ENCODE data around the gene PSTK. TPM values are rescaled to one million over a fixed set of nuclear protein-coding genes. Genes with fewer than 3 reads are reported as not detected.

Gene PSTK
- total and polyA plus RNA-seq, 7 donors, result 1.6 to 3.6 (median 3.0) TPM

DNA sequence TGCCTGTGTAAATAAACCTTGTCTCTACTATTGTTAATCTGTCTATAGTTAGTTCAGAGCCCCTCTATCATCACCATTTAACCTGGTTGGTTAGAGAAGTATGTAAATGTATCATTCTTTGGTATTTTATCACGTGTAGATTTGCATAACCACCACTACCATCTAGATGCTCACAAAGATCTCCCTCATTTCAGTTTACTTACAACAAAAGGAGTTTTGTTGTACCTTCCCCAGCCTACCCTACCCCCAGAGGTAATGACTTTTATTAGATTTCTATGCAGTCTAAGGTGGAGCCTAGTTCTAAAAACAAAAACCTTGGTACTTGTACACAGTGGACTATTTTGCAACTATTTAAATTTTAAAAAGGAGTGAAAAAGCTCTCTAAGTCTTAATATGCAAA is 46.1 kb downstream of the PSTK start:
- DNase-seq, result no peak
- no peaks in the 10 kb centered on the region for H3K36me3 ChIP-seq
- H3K9me3 ChIP-seq, result no peaks in the 10 kb centered on the region
- no peak overlapping the region for H3K4me3 ChIP-seq
- WGBS, 2 donors, result 41 to 62% methylated on average over 1 of the region's 1 CpG
- no peaks in the 10 kb centered on the region for H3K4me1 ChIP-seq
- intact Hi-C loops (cut with DNase I), result no loop called here
- no peak overlapping the region for H3K27ac ChIP-seq
- TF ChIP-seq CTCF (IDR thresholded peaks at IDR 0.05), result no peak
- no peak for TF ChIP-seq EP300 (IDR thresholded peaks at IDR 0.05)
- TF ChIP-seq POLR2AphosphoS5 (IDR thresholded peaks at IDR 0.05), result no peak
- no peak for TF ChIP-seq POLR2A (IDR thresholded peaks at IDR 0.05)
- H3K27me3 ChIP-seq, result no peaks in the 10 kb centered on the region

DNA sequence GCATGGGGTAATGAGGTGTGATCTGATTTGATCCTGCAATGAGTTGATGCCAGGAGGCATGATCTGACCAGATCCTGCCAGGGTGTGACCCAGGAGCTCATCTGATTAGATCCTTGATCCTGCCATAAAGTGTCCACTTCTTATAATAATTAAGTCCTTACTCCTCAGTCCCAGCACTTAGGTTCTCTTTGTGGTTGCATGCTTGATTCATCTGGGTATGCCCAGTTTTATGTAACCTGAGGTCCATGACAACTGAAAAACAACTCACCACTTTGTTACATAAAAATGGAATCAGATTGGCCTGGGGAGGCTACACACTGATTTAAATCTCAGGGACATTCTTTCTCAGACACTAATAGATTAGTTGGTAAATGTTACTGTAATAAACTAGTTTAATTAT is 47.7 kb downstream of the PSTK start:
- H3K4me3 ChIP-seq, result no peak overlapping the region
- no peaks in the 10 kb centered on the region for H3K27me3 ChIP-seq
- intact Hi-C loops (cut with DNase I), result no loop called here
- H3K36me3 ChIP-seq, result no peaks in the 10 kb centered on the region
- H3K4me1 ChIP-seq, result no peaks in the 10 kb centered on the region
- no peak for DNase-seq
- no peak overlapping the region for H3K27ac ChIP-seq
- no peaks in the 10 kb centered on the region for H3K9me3 ChIP-seq
- no peak for TF ChIP-seq POLR2AphosphoS5 (IDR thresholded peaks at IDR 0.05)
- no peak for TF ChIP-seq EP300 (IDR thresholded peaks at IDR 0.05)
- no peak for TF ChIP-seq POLR2A (IDR thresholded peaks at IDR 0.05)
- TF ChIP-seq CTCF (IDR thresholded peaks at IDR 0.05), result no peak

DNA sequence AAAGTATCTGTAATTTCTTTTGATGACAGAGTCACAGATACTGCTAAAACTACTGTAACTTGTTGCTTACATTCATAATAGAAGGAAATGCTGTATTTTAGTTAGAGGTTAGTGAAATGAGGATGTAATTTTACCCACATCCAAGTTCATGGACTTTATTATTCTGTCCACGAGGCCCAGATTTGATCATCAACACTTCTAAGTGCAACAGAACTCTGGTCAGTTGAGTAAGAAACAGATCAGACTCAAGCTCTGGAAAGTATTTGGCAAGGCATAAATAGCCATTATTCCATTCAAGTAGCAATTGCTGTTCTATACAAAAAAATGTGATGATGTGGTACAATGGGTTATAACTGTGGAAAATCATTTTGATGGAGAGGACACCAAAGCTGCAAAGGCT is 50.9 kb downstream of the PSTK start:
- H3K27me3 ChIP-seq, result no peaks in the 10 kb centered on the region
- DNase-seq, result no peak
- H3K27ac ChIP-seq, result no peak overlapping the region
- WGBS, 2 donors, result 92 to 97% methylated on average over 1 of the region's 1 CpG
- peaks cover 0 to 21% (median 2%) of the 10 kb centered on the region in 4 donors for H3K36me3 ChIP-seq
- H3K4me1 ChIP-seq, result no peaks in the 10 kb centered on the region
- intact Hi-C loops (cut with DNase I), result no loop called here
- H3K4me3 ChIP-seq, result no peak overlapping the region
- TF ChIP-seq POLR2AphosphoS5 (IDR thresholded peaks at IDR 0.05) (no peak), CTCF (IDR thresholded peaks at IDR 0.05) (no peak), POLR2A (IDR thresholded peaks at IDR 0.05) (no peak), EP300 (IDR thresholded peaks at IDR 0.05) (no peak)
- H3K9me3 ChIP-seq, result no peaks in the 10 kb centered on the region

GRCh38 chr10:123034332-123034731 is 54.1 kb downstream of the PSTK start:
- no peaks in the 10 kb centered on the region for H3K4me1 ChIP-seq
- intact Hi-C loops (cut with DNase I), result no loop called here
- H3K9me3 ChIP-seq, result no peaks in the 10 kb centered on the region
- H3K4me3 ChIP-seq, result no peak overlapping the region
- DNase-seq, result no peak
- H3K36me3 ChIP-seq, result peaks cover 0 to 50% (median 11%) of the 10 kb centered on the region in 4 donors
- no peak for TF ChIP-seq CTCF (IDR thresholded peaks at IDR 0.05)
- no peak overlapping the region for H3K27ac ChIP-seq
- H3K27me3 ChIP-seq, result no peaks in the 10 kb centered on the region

DNA sequence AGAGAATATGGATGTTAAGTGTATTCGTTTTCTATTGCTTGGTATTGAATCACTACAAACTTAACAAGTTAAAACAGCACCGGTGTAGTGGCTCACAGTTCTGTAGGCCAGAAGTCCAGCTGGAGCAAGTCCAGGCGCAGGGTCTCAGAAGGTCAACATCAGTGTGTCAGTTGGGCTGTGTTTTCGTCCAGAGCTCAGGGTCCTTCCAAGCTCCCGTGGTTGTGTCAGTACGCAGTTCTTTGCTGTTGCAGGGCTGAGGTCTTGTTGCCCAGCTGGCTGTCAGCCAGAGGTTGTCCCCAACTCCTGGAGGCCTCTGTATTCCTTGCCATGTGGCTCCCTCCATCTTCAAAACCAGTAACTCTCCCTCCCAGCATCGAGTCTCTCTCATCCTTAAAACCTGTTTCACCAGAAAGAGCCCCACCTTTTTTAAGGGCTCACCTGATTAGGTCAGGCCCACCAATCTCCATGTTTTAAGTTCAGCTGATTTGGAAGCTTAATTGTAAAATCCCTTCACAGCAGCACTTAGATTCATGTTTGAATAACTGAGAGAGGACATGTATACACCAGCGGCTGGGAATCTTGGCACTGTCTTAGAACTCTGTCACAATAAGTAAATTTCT is 55.4 kb downstream of the PSTK start:
- H3K9me3 ChIP-seq, result no peaks in the 10 kb centered on the region
- intact Hi-C loops (cut with DNase I), result no loop called here
- TF ChIP-seq CTCF (IDR thresholded peaks at IDR 0.05) (no peak), POLR2AphosphoS5 (IDR thresholded peaks at IDR 0.05) (no peak), POLR2A (IDR thresholded peaks at IDR 0.05) (no peak), EP300 (IDR thresholded peaks at IDR 0.05) (no peak)
- DNase-seq, result no peak
- peaks cover 0 to 56% (median 11%) of the 10 kb centered on the region in 4 donors for H3K36me3 ChIP-seq
- 85 to 92% methylated on average over 8 of the region's 8 CpGs for WGBS, 2 donors
- no peak overlapping the region for H3K4me3 ChIP-seq
- H3K4me1 ChIP-seq, result no peaks in the 10 kb centered on the region
- H3K27ac ChIP-seq, result no peak overlapping the region
- no peaks in the 10 kb centered on the region for H3K27me3 ChIP-seq
